CD4-positive, alpha-beta T cell (primary cell): ENCODE data around the gene RNU6-8. TPM values are rescaled to one million over a fixed set of nuclear protein-coding genes. Genes with fewer than 3 reads are reported as not detected.

Experiments
- ATAC-seq: fragments of 200-7000 bp; cut with Tn5 transposase; one replicate; pipeline ENCODE4 v1.10.0; 2022; ENCODE audit warnings: mild to moderate bottlenecking; ENCODE audit not compliant: poor library complexity
- CTCF ChIA-PET: fragments of 350-600 bp; sonication (Branson Sonifier 250); formaldehyde crosslinking; loops from one replicate; lab custom pipeline; 2021; ENCODE audit warnings: antibody characterized with exemption, inconsistent platforms; lab: Charles Lee
- POLR2A ChIA-PET: fragments of 350-600 bp; sonication (Branson Sonifier 250); formaldehyde crosslinking; loops from one replicate; lab custom pipeline; 2021; ENCODE audit warnings: antibody characterized with exemption, inconsistent platforms; lab: Charles Lee
- DNase-seq, 14 experiments: peaks; one replicate each; pipeline ENCODE4 v3.0.0-alpha.2; 2013 to 2020; ENCODE audit warnings: mixed read lengths in 2 of 14
- H3K27ac ChIP-seq, 2 donors: one replicate each; pipeline versions ENCODE4 v1.5.1 to v1.7.0; 2013; ENCODE audit warnings: low read length in 2 of 2, low read depth in 1 of 2, mild to moderate bottlenecking in 1 of 2
- H3K27me3 ChIP-seq, 2 experiments: 1 replicate in 1 of 2; 2 replicates in 1 of 2; pipeline versions ENCODE4 v1.6.1 to v1.7.0; 2013; ENCODE audit warnings: low read length in 2 of 2, control low read depth in 1 of 2, mild to moderate bottlenecking in 1 of 2, moderate library complexity in 1 of 2; ENCODE audit not compliant: insufficient read depth in 2 of 2, control insufficient read depth in 1 of 2
- H3K36me3 ChIP-seq: one replicate; pipeline ENCODE4 v1.6.1; 2013; ENCODE audit warnings: low read length, control low read depth; ENCODE audit not compliant: insufficient read depth
- H3K4me1 ChIP-seq: one replicate; pipeline ENCODE4 v1.6.1; 2013; ENCODE audit warnings: low read length, control low read depth; ENCODE audit not compliant: insufficient read depth
- H3K4me3 ChIP-seq: one replicate; pipeline ENCODE4 v1.5.1; 2013; ENCODE audit warnings: mild to moderate bottlenecking, low read length, moderate library complexity
- H3K9me3 ChIP-seq, 2 experiments: 1 replicate in 1 of 2; 2 replicates in 1 of 2; pipeline versions ENCODE4 v1.6.1 to v1.7.0; 2013; ENCODE audit warnings: low read length in 2 of 2, mild to moderate bottlenecking in 2 of 2, control low read depth in 1 of 2, moderate library complexity in 1 of 2; ENCODE audit not compliant: control insufficient read depth in 1 of 2, insufficient read depth in 1 of 2
- H3K27ac Mint-ChIP-seq: one replicate; pipeline ENCODE4 v1.8.0; 2020; ENCODE audit warnings: mixed read lengths
- H3K27me3 Mint-ChIP-seq: one replicate; pipeline ENCODE4 v1.8.0; 2021; ENCODE audit warnings: mixed read lengths
- H3K36me3 Mint-ChIP-seq: one replicate; pipeline ENCODE4 v1.8.0; 2021; ENCODE audit warnings: low read depth, mixed read lengths
- H3K4me1 Mint-ChIP-seq: one replicate; pipeline ENCODE4 v1.8.0; 2021; ENCODE audit warnings: low read depth, mixed read lengths
- H3K4me3 Mint-ChIP-seq: one replicate; pipeline ENCODE4 v1.8.0; 2020; ENCODE audit warnings: mild to moderate bottlenecking, mixed read lengths
- H3K9me3 Mint-ChIP-seq: one replicate; pipeline ENCODE4 v1.8.0; 2020; ENCODE audit warnings: mixed read lengths
- intact Hi-C, 2 experiments: fragments of 100-400 bp; cut with DNase I in 1 of 2; cut with micrococcal nuclease in 1 of 2; formaldehyde crosslinking; loops; one replicate each; pipeline versions ENCODE4 v1.15.1 to v1.9.0; 2023 to 2025; cut with DNase I, micrococcal nuclease
- total RNA-seq, 174 experiments: library from RNA in 2 of 174; stranded (reverse) in 2 of 174; gene quantifications; one replicate each; pipeline ENCODE4 v1.2.3 and lab custom pipeline; 2021 to 2026
- TF ChIP-seq, protein P1 (sequence below): fragments of 200-600 bp; IDR thresholded peaks from one replicate; pipeline ENCODE4 v1.8.0; 2022; ENCODE audit warnings: antibody characterized with exemption, mild to moderate bottlenecking

Gene RNU6-8
- total RNA-seq, 2 experiments from 2014 or later, result not detected

DNA sequence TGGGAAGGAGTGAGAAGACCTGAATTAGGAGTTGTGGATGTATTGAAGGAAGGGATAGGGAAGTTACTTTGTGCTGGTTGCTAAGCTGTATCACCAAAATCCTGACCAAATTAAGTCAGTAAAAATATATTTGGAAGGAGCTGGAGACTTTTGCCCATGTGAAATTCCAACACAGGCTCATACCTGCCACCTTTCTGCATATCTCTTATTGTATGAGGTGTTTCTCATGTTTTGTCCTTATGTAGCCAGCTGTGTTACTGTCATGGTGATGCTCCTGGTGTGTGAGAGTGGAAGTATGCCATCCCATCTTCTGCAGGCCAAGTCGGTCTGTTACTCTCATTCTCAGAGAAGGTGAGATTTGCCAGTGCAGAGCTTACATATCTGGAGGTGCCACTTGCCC lies 29.4 kb upstream of the RNU6-8 start:
- Mint-ChIP-seq H3K36me3 (no peaks in the 10 kb centered on the region), H3K4me3 (no peak overlapping the region), H3K9me3 (no peaks in the 10 kb centered on the region), H3K27ac (no peak overlapping the region), H3K4me1 (peaks cover 12% of the 10 kb centered on the region), H3K27me3 (no peaks in the 10 kb centered on the region)
- intact Hi-C loops, result no loop called here
- TF ChIP-seq, protein P1, sequence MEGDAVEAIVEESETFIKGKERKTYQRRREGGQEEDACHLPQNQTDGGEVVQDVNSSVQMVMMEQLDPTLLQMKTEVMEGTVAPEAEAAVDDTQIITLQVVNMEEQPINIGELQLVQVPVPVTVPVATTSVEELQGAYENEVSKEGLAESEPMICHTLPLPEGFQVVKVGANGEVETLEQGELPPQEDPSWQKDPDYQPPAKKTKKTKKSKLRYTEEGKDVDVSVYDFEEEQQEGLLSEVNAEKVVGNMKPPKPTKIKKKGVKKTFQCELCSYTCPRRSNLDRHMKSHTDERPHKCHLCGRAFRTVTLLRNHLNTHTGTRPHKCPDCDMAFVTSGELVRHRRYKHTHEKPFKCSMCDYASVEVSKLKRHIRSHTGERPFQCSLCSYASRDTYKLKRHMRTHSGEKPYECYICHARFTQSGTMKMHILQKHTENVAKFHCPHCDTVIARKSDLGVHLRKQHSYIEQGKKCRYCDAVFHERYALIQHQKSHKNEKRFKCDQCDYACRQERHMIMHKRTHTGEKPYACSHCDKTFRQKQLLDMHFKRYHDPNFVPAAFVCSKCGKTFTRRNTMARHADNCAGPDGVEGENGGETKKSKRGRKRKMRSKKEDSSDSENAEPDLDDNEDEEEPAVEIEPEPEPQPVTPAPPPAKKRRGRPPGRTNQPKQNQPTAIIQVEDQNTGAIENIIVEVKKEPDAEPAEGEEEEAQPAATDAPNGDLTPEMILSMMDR, result no peak
- ChIA-PET CTCF (interaction anchor here (0.6 kb wide), 1 partner anchor 811 kb away, joined by 3 read pairs; no protein-coding TSS in a partner anchor), POLR2A (no interaction called here)
- Histone ChIP-seq H3K27ac (no peak overlapping the region), H3K9me3 (no peaks in the 10 kb centered on the region), H3K36me3 (no peaks in the 10 kb centered on the region), H3K27me3 (no peaks in the 10 kb centered on the region), H3K4me3 (no peak overlapping the region), H3K4me1 (peaks cover 4% of the 10 kb centered on the region)
- no peak for DNase-seq
- ATAC-seq, result no peak

DNA sequence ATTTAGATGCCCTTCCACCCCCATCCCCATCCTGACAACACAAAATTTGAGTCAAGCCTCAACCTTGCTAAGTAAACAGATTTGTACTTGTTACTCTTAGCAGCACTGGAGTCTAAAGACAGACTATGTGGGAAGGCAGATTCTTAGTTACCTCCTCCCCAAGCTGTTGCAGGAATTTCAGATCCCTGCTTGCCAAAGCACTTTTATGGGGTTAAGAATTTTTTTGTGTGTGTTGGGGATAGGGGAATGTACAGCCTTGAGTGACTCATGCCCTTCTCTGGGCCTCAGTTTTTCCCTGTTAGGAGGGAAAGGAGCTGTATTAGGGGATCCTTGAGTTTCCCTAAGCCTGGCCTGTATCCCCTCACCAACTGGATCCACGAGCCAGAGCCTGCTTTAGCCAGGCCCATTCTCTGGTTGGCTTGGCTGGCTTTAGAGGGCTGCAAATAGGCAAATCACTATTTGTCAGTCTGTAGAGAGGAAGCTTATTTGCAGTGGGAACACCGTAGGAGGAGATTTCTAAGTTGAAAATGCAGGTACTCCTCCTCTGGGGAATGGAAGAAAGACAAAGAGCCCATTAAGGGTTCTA lies 27.7 kb upstream of the RNU6-8 start:
- H3K36me3 Mint-ChIP-seq, result no peaks in the 10 kb centered on the region
- CTCF ChIA-PET, result no interaction called here
- H3K9me3 Mint-ChIP-seq, result no peaks in the 10 kb centered on the region
- Histone ChIP-seq H3K4me3 (no peak overlapping the region), H3K27me3 (no peaks in the 10 kb centered on the region), H3K27ac (no peak overlapping the region), H3K36me3 (no peaks in the 10 kb centered on the region), H3K9me3 (no peaks in the 10 kb centered on the region), H3K4me1 (peaks cover 4% of the 10 kb centered on the region)
- H3K27me3 Mint-ChIP-seq, result no peaks in the 10 kb centered on the region
- no peak overlapping the region for H3K27ac Mint-ChIP-seq
- DNase-seq (no peak), ATAC-seq (no peak)
- TF ChIP-seq, protein P1, result no peak
- POLR2A ChIA-PET, result no interaction called here
- intact Hi-C loops, result no loop called here
- peaks cover 12% of the 10 kb centered on the region for H3K4me1 Mint-ChIP-seq
- no peak overlapping the region for H3K4me3 Mint-ChIP-seq

DNA sequence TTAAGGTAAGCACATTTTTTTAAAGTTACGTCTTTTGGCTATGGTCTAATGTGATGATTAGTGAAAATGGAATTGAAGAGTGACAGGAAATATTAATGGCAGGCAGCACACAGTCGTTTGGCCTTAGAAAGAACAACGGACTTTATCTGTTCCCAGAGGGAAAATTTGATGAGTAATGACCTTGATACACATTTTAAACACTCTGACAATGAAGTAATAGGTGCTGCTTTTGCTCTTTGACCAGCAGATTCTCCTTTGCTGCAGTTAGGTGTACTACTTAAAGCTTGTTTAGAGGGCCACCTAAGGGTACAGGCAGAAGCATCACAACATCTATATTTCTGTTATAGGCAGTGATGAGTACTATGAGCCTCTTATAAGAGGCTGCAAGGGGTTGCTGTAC lies 27.1 kb upstream of the RNU6-8 start:
- no peak overlapping the region for H3K27ac Mint-ChIP-seq

More for the DNA sequence above, 27.1 kb upstream of the RNU6-8 start:
- H3K27me3 ChIP-seq, result no peaks in the 10 kb centered on the region
- H3K4me3 ChIP-seq, result no peak overlapping the region
- ATAC-seq, result no peak
- Mint-ChIP-seq H3K36me3 (no peaks in the 10 kb centered on the region), H3K4me1 (peaks cover 12% of the 10 kb centered on the region), H3K9me3 (no peaks in the 10 kb centered on the region), H3K4me3 (no peak overlapping the region), H3K27me3 (no peaks in the 10 kb centered on the region)
- no peak overlapping the region for H3K27ac ChIP-seq
- H3K4me1 ChIP-seq, result peaks cover 4% of the 10 kb centered on the region
- H3K36me3 ChIP-seq, result no peaks in the 10 kb centered on the region
- CTCF ChIA-PET, result no interaction called here
- no peak for DNase-seq
- no peaks in the 10 kb centered on the region for H3K9me3 ChIP-seq
- POLR2A ChIA-PET, result no interaction called here
- TF ChIP-seq, protein P1, result no peak
- intact Hi-C loops, result no loop called here
